GM12801 (cell line): ENCODE measurements around the gene RRP36.

Experiments
- CTCF ChIP-seq: IDR thresholded peaks from one replicate; pipeline ENCODE4 v1.5.1; 2011; ENCODE audit warnings: control low read depth; ENCODE audit not compliant: insufficient read length; ENCODE audit errors: extremely low read depth

RRP36 gene

GRCh38 chr6:43054206-43054943, 33.0 kb downstream of the RRP36 start:
- TF ChIP-seq CTCF: no peak

DNA sequence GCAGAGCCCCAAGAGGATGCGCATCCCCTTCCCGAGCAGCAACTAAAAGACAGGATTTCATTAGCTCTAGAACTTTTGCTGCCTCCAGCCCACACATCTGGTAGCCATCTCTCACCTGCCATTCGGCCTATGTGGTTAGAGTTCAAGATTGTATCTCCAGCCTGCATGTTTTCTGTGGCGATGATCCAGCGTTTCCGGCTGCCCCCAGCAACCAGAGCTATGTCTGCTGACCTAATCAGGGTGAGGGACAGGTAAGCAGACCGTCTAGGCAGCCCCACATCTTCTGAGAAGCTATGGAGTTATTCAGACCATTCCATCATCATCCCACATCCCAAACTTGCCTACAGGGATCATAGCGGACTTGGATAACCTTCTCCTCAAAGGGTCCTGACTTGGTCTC, 34.5 kb downstream of the RRP36 start:
- TF ChIP-seq CTCF: no peak

DNA sequence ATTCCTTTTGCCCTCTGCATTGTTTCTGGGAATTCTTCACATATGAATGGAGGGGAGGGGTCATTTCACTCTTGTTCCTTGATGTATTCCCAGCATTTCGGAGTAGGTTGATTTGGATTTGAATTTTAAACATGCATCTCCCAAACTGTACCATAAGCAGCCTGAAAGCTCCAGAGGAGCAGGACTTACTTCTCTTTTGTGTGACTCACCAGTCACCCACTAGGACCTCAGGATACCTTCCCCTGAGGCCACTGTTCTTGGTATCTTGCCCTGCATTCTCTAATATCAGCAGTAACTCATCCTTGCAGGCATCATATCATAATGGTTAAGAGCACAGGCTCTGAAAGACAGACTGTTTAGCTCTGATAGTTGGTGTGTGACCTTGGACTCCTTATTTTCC, 37.1 kb downstream of the RRP36 start:
- TF ChIP-seq CTCF: no peak

DNA sequence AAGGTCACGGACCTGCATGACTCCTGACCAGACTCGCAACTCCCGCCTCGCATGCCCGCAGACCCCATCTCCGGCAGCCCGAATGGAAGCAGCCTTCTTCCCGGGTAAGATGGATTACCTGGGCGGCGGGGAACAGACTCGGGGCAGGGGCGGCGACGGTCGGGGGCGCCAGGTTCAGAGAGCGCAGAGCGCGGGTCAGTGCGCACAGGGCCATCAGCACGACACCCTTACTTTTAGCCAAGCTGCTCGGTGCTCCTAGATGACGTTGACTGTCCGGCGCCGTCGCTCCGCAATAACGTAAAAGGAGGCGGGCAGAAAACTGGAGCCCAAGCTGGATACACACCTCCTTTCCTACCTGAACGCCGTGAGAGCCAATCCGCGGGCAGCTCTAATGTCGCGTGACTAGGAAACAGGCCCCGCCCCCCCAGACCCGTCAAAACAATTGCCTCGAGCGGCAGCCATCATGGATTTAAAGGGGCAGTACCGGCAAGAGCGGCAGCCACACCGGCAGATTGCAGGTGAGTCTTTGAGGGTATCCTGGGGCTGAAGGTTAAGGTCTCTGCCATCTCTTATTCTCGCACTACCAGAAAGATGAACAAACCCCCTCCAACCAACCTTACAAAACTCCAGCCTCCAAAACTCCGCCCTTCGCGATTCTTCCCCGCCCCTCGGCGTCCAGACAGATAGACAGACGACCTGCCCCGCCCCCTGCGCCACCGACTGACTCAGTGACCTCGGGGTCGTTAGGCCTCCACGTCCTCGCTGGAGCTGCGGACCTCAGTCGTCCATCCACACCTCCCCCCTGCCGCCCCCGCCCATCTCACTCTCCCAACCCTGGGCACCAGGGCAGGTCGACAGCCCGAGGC, 38.0 kb downstream of the RRP36 start, which contains the start of the genes KLC4 and MRPL2:
Gene KLC4, plus strand, starts transcription at position 464 of the 866 bp plus-strand sequence. CDS start 1,705 bp downstream, outside the sequence.
Gene MRPL2, minus strand, starts transcription at position 267 of the 866 bp plus-strand sequence. Its CDS starts 53 bp downstream, at position 214.
- TF ChIP-seq CTCF: no peak

- no peak for TF ChIP-seq CTCF
Measured at GRCh38 chr6:43060034-43060754, 38.8 kb downstream of the RRP36 start.

- TF ChIP-seq CTCF: no peak
Measured at GRCh38 chr6:43060755-43061633, 39.6 kb downstream of the RRP36 start.
